Stimulated activated CD4-positive, alpha-beta T cell treated with anti-CD3 and anti-CD28 coated beads, TNF-alpha, amount 100 ng/mL, for 24 hours (primary cell): ENCODE results near the gene ZNF397.
"Not testable (repeated sequence)": the region's sequence is repeated elsewhere in the genome, so short reads cannot be mapped to it uniquely, and the experiment has no call there.

Source experiments
- DNase-seq, 3 experiments: peaks; one replicate each; pipeline ENCODE4 v3.0.0-alpha.2; 2020; ENCODE audit warnings: low read depth in 3 of 3

Gene ZNF397

GRCh38 chr18:35240664-35241447, at the start of gene ZNF397:
Gene ZNF397 (plus strand): TSS chr18:35241034. CDS start chr18:35242471, 1,437 bp downstream.
- DNase-seq = peak; percentile 90 to 96 (median 92)

- DNase-seq = no peak
These were observed 49.2 kb upstream of the ZNF397 start for GRCh38 chr18:35191698-35192025.

- no peak for DNase-seq
These were observed 48.4 kb upstream of the ZNF397 start for GRCh38 chr18:35192415-35192814.

GRCh38 chr18:35193316-35193715, 47.5 kb upstream of the ZNF397 start:
- no peak for DNase-seq

- DNase-seq = no peak
These were observed 43.5 kb upstream of the ZNF397 start for GRCh38 chr18:35197296-35197695.

GRCh38 chr18:35201256-35201931, 39.4 kb upstream of the ZNF397 start:
- DNase-seq = no peak

GRCh38 chr18:35203067-35203466, 37.8 kb upstream of the ZNF397 start:
- no peak for DNase-seq

- no peak for DNase-seq
These were observed 35.6 kb upstream of the ZNF397 start for GRCh38 chr18:35205199-35205712.

GRCh38 chr18:35205746-35206458, 34.9 kb upstream of the ZNF397 start:
- DNase-seq = not testable (repeated sequence)

GRCh38 chr18:35215026-35215425, 25.8 kb upstream of the ZNF397 start:
- DNase-seq = no peak

GRCh38 chr18:35216611-35217010, 24.2 kb upstream of the ZNF397 start:
- not testable (repeated sequence) for DNase-seq

GRCh38 chr18:35219331-35219730, 21.5 kb upstream of the ZNF397 start:
- DNase-seq = not testable (repeated sequence)

- no peak for DNase-seq
These were observed 20.4 kb upstream of the ZNF397 start for GRCh38 chr18:35220424-35220823.

- DNase-seq = no peak
These were observed 17.0 kb upstream of the ZNF397 start for GRCh38 chr18:35223797-35224196.

GRCh38 chr18:35227254-35227653, 13.6 kb upstream of the ZNF397 start:
- DNase-seq = no peak

GRCh38 chr18:35231052-35231451, 9.8 kb upstream of the ZNF397 start:
- peak; percentile 50 to 69 (median 62) for DNase-seq

GRCh38 chr18:35236571-35237363, 4.1 kb upstream of the ZNF397 start:
- DNase-seq = no peak

GRCh38 chr18:35239314-35239713, 1.5 kb upstream of the ZNF397 start:
- no peak for DNase-seq

- DNase-seq = no peak
These were observed 592 bp downstream of the ZNF397 start for GRCh38 chr18:35241448-35241804.

GRCh38 chr18:35242426-35242825, 1.6 kb downstream of the ZNF397 start:
- no peak for DNase-seq

GRCh38 chr18:35244671-35245070, 3.8 kb downstream of the ZNF397 start:
- no peak for DNase-seq
